ENCODE data around the gene C19orf44. TPM values are rescaled to one million over a fixed set of nuclear protein-coding genes. Genes with fewer than 3 reads are reported as not detected.
"Not testable (repeated sequence)": the region's sequence is repeated elsewhere in the genome, so short reads cannot be mapped to it uniquely, and the experiment has no call there.

The C19orf44 gene
- total RNA-seq, 3 donors from 2014 or later: 5.9 to 11.1 (median 6.4) TPM

GRCh38 chr19:16540948-16541347, 44.8 kb downstream of the C19orf44 start:
- H3K27ac ChIP-seq: peak overlapping the region in 1 of 2 donors; percentile 82

GRCh38 chr19:16541526-16542044, 45.4 kb downstream of the C19orf44 start:
- H3K4me3 ChIP-seq: peak overlapping the region; percentile 70 to 99 (median 99)
- H3K27ac ChIP-seq: peak overlapping the region; percentile 82 to 86
- TF ChIP-seq POLR2A (IDR thresholded peaks at IDR 0.05): no peak
- no peak for TF ChIP-seq CTCF (IDR thresholded peaks at IDR 0.05)
- TF ChIP-seq POLR2AphosphoS5 (IDR thresholded peaks at IDR 0.05): no peak
- H3K9me3 ChIP-seq: no peaks in the 10 kb centered on the region
- H3K4me1 ChIP-seq: peaks cover 7 to 8% of the 10 kb centered on the region in 2 donors
- H3K27me3 ChIP-seq: no peaks in the 10 kb centered on the region
- intact Hi-C loops (cut with DNase I; ENCODE audit: low total_unique reads): no loop called here
- no peak for DNase-seq (ENCODE audit: low spot score in 2 of 2)
- no peaks in the 10 kb centered on the region for H3K36me3 ChIP-seq

More at GRCh38 chr19:16540948-16541347, 44.8 kb downstream of the C19orf44 start:
- Histone ChIP-seq H3K4me1 (peaks cover 7 to 8% of the 10 kb centered on the region in 2 donors), H3K36me3 (no peaks in the 10 kb centered on the region), H3K9me3 (no peaks in the 10 kb centered on the region), H3K4me3 (peak overlapping the region; percentile 70 to 99 (median 99)), H3K27me3 (no peaks in the 10 kb centered on the region)
- DNase-seq (ENCODE audit: low spot score in 2 of 2): no peak
- TF ChIP-seq CTCF (IDR thresholded peaks at IDR 0.05): no peak
- no peak for TF ChIP-seq POLR2A (IDR thresholded peaks at IDR 0.05)
- TF ChIP-seq POLR2AphosphoS5 (IDR thresholded peaks at IDR 0.05): no peak
- intact Hi-C loops (cut with DNase I; ENCODE audit: low total_unique reads): no loop called here

- intact Hi-C loops (cut with DNase I; ENCODE audit: low total_unique reads): no loop called here
- Histone ChIP-seq H3K27me3 (no peaks in the 10 kb centered on the region), H3K4me1 (peaks cover 7 to 8% of the 10 kb centered on the region in 2 donors), H3K9me3 (no peaks in the 10 kb centered on the region), H3K27ac (peak within 1 kb of the TSS; percentile 82 to 86), H3K36me3 (no peaks in the 10 kb centered on the region), H3K4me3 (peak within 1 kb of the TSS; percentile 70 to 99 (median 99))
- TF ChIP-seq POLR2AphosphoS5 (IDR thresholded peaks at IDR 0.05): peak; percentile 77 to 92 (median 85)
- peak; percentile 75 for TF ChIP-seq POLR2A (IDR thresholded peaks at IDR 0.05)
- TF ChIP-seq CTCF (IDR thresholded peaks at IDR 0.05): no peak
- peak; percentile 87 to 88 for DNase-seq (ENCODE audit: low spot score in 2 of 2)
These were observed 46.1 kb downstream of the C19orf44 start, which contains the start of gene CHERP for GRCh38 chr19:16542045-16542909. CHERP (minus strand) TSS chr19:16542437; CDS start chr19:16542378, 59 bp downstream.

- TF ChIP-seq CTCF (IDR thresholded peaks at IDR 0.05) (no peak), POLR2AphosphoS5 (IDR thresholded peaks at IDR 0.05) (no peak), POLR2A (IDR thresholded peaks at IDR 0.05) (no peak)
- Histone ChIP-seq H3K9me3 (no peaks in the 10 kb centered on the region), H3K36me3 (no peaks in the 10 kb centered on the region), H3K4me3 (peak overlapping the region; percentile 70 to 99 (median 99)), H3K27me3 (no peaks in the 10 kb centered on the region), H3K4me1 (peaks cover 7 to 8% of the 10 kb centered on the region in 2 donors), H3K27ac (peak overlapping the region; percentile 82 to 86)
- DNase-seq (ENCODE audit: low spot score in 2 of 2): no peak
- intact Hi-C loops (cut with DNase I; ENCODE audit: low total_unique reads): no loop called here
These were observed 46.8 kb downstream of the C19orf44 start for GRCh38 chr19:16542910-16543472.

- H3K27ac ChIP-seq; intact Hi-C loops (cut with DNase I; ENCODE audit: low total_unique reads); H3K36me3 ChIP-seq; H3K9me3 ChIP-seq; H3K4me3 ChIP-seq; H3K4me1 ChIP-seq; H3K27me3 ChIP-seq; DNase-seq (ENCODE audit: low spot score in 2 of 2): not testable (repeated sequence)
These were observed 47.5 kb downstream of the C19orf44 start for GRCh38 chr19:16543734-16544133.

Measured in breast epithelium (tissue), 4 donors.